BJ (cell line): ENCODE measurements around the gene GALR2. TPM values are rescaled to one million over a fixed set of nuclear protein-coding genes. Genes with fewer than 3 reads are reported as not detected.

Experiments
- CTCF ChIA-PET: fragments of 350-600 bp; formaldehyde crosslinking; extraction: SDS; loops from one replicate; lab custom pipeline; 2021; ENCODE audit warnings: antibody characterized with exemption, inconsistent platforms; lab: Yijun Ruan, JAX
- POLR2A ChIA-PET: fragments of 300-600 bp; sonication (Branson Sonifier 250); formaldehyde crosslinking; extraction: SDS; loops from one replicate; lab custom pipeline; 2021; ENCODE audit warnings: antibody characterized with exemption; lab: Charles Lee
- DNase-seq: peaks from one replicate; pipeline ENCODE4 v3.0.0-alpha.2; 2011; ENCODE audit warnings: low read depth
- H3K27me3 ChIP-seq: 2 replicates; pipeline ENCODE4 v1.6.0; 2011; ENCODE audit warnings: low read length; ENCODE audit not compliant: control insufficient read depth, insufficient read depth
- H3K36me3 ChIP-seq: 2 replicates; pipeline ENCODE4 v1.5.1; 2011; ENCODE audit warnings: low read length; ENCODE audit not compliant: control insufficient read depth, insufficient read depth
- H3K4me3 ChIP-seq: 2 replicates; pipeline ENCODE4 v1.5.1; 2011; ENCODE audit warnings: low read depth, mild to moderate bottlenecking, control low read depth, low read length
- CTCF ChIP-seq: IDR thresholded peaks from 2 replicates; pipeline ENCODE4 v1.5.1; 2011; ENCODE audit warnings: low read depth, mild to moderate bottlenecking, control low read depth, inconsistent platforms, low read length, moderate library complexity; ENCODE audit not compliant: insufficient read depth
- polyA plus RNA-seq: library from polyadenylated mRNA; depleted of rRNA; stranded (reverse); fragments of >200 nt; gene quantifications from 2 replicates; pipeline ENCODE4 v1.2.3, GENCODE V29; 2011

The GALR2 gene
- polyA plus RNA-seq, 1 experiment: not detected

GRCh38 chr17:76091526-76092286 lies 17.1 kb downstream of the GALR2 start:
- H3K4me3 ChIP-seq: no peak overlapping the region
- ChIA-PET POLR2A (no interaction called here), CTCF (interaction anchor here (0.8 to 1.3 kb wide), 2 partner anchors 188 to 293 kb away, joined by 3 to 4 read pairs; partner anchors contain the start of gene SPHK1)
- TF ChIP-seq CTCF: no peak
- H3K36me3 ChIP-seq: peaks cover 60% of the 10 kb centered on the region
- H3K27me3 ChIP-seq: no peaks in the 10 kb centered on the region
- DNase-seq: no peak

GRCh38 chr17:76092526-76093413 lies 18.2 kb downstream of the GALR2 start:
- ChIA-PET CTCF (interaction anchor here (0.8 to 1.3 kb wide), 3 partner anchors 11 to 292 kb away, joined by 3 to 4 read pairs (median 4); partner anchors contain the start of genes EXOC7 and SPHK1), POLR2A (no interaction called here)
- H3K36me3 ChIP-seq: peaks cover 53% of the 10 kb centered on the region
- DNase-seq: no peak
- H3K27me3 ChIP-seq: no peaks in the 10 kb centered on the region
- H3K4me3 ChIP-seq: no peak overlapping the region
- no peak for TF ChIP-seq CTCF

- H3K4me3 ChIP-seq: no peak overlapping the region
- POLR2A ChIA-PET: no interaction called here
- no peaks in the 10 kb centered on the region for H3K27me3 ChIP-seq
- no peak for DNase-seq
- no peak for TF ChIP-seq CTCF
- peaks cover 42% of the 10 kb centered on the region for H3K36me3 ChIP-seq
- CTCF ChIA-PET: interaction anchor here (1.1 kb wide), 1 partner anchor 9 kb away, joined by 4 read pairs; the partner anchor contains the start of gene EXOC7
These were observed 19.5 kb downstream of the GALR2 start for GRCh38 chr17:76094046-76094445.

- CTCF ChIA-PET: interaction anchor here (1.0 to 1.4 kb wide), 2 partner anchors 10 to 82 kb away, joined by 4 read pairs; no protein-coding TSS in a partner anchor
- Histone ChIP-seq H3K27me3 (no peaks in the 10 kb centered on the region), H3K36me3 (peaks cover 36% of the 10 kb centered on the region), H3K4me3 (no peak overlapping the region)
- DNase-seq: no peak
- TF ChIP-seq CTCF: no peak
- POLR2A ChIA-PET: interaction anchor here (0.6 kb wide), 1 partner anchor 318 kb away, joined by 4 read pairs; no protein-coding TSS in a partner anchor
These were observed 21.4 kb downstream of the GALR2 start for GRCh38 chr17:76095943-76096342.
